NCI-H187 (cell line): ENCODE measurements around the gene DPYSL3.
"Not testable (repeated sequence)": the region's sequence is repeated elsewhere in the genome, so short reads cannot be mapped to it uniquely, and the experiment has no call there.

Experiments used
- DNase-seq, 2 experiments: peaks; one replicate each; lab custom pipeline; 2025; lab: John Stamatoyannopoulos, UW

Gene DPYSL3

GRCh38 chr5:147509710-147510651 is at the start of gene DPYSL3:
TSS of gene DPYSL3 (minus strand) at chr5:147510068. CDS start at chr5:147509858, 210 bp downstream.
- peak in 1 of 2 experiments; percentile 12 for DNase-seq

- DNase-seq = peak in 1 of 2 experiments; percentile 29
These were observed 49.0 kb upstream of the DPYSL3 start for GRCh38 chr5:147558826-147559225.

- no peak for DNase-seq
These were observed 48.2 kb upstream of the DPYSL3 start for GRCh38 chr5:147557876-147558745.

- no peak for DNase-seq
These were observed 45.3 kb upstream of the DPYSL3 start for GRCh38 chr5:147555176-147555575.

GRCh38 chr5:147554261-147554817 is 44.5 kb upstream of the DPYSL3 start:
- DNase-seq = no peak

GRCh38 chr5:147553817-147554216 is 43.9 kb upstream of the DPYSL3 start:
- not testable (repeated sequence) for DNase-seq

- DNase-seq = no peak
These were observed 43.0 kb upstream of the DPYSL3 start for GRCh38 chr5:147552897-147553296.

GRCh38 chr5:147551677-147552076 is 41.8 kb upstream of the DPYSL3 start:
- DNase-seq = no peak

- no peak for DNase-seq
These were observed 37.9 kb upstream of the DPYSL3 start for GRCh38 chr5:147547730-147548129.

- DNase-seq = no peak
These were observed 34.7 kb upstream of the DPYSL3 start for GRCh38 chr5:147544556-147544955.

- no peak for DNase-seq
These were observed 29.2 kb upstream of the DPYSL3 start for GRCh38 chr5:147539053-147539452.

GRCh38 chr5:147538236-147538635 is 28.4 kb upstream of the DPYSL3 start:
- DNase-seq = no peak

- no peak for DNase-seq
These were observed 24.5 kb upstream of the DPYSL3 start for GRCh38 chr5:147534172-147534951.

- no peak for DNase-seq
These were observed 22.3 kb upstream of the DPYSL3 start for GRCh38 chr5:147532156-147532555.

GRCh38 chr5:147530530-147531389 is 20.9 kb upstream of the DPYSL3 start:
- no peak for DNase-seq

- no peak for DNase-seq
These were observed 13.2 kb upstream of the DPYSL3 start for GRCh38 chr5:147523069-147523468.

- DNase-seq = no peak
These were observed 12.6 kb upstream of the DPYSL3 start for GRCh38 chr5:147522435-147522834.

- DNase-seq = no peak
These were observed 10.6 kb upstream of the DPYSL3 start for GRCh38 chr5:147520450-147520849.

GRCh38 chr5:147519380-147519779 is 9.5 kb upstream of the DPYSL3 start:
- DNase-seq = no peak

GRCh38 chr5:147517383-147517782 is 7.5 kb upstream of the DPYSL3 start:
- no peak for DNase-seq

GRCh38 chr5:147515269-147515668 is 5.4 kb upstream of the DPYSL3 start:
- no peak for DNase-seq
